NCI-H510A (cell line): Measurements from ENCODE around the gene AGR3.

Experiments
- DNase-seq: peaks from one replicate; lab custom pipeline; 2025; lab: John Stamatoyannopoulos, UW

AGR3 gene

GRCh38 chr7:16826060-16826459 is 55.7 kb downstream of the AGR3 start:
- no peak for DNase-seq

- DNase-seq: no peak
Observed at GRCh38 chr7:16822029-16822428, 59.8 kb downstream of the AGR3 start.

GRCh38 chr7:16818732-16819131 is 63.1 kb downstream of the AGR3 start:
- DNase-seq: no peak

- no peak for DNase-seq
Observed at GRCh38 chr7:16817536-16817935, 64.2 kb downstream of the AGR3 start.

GRCh38 chr7:16816824-16817223 is 65.0 kb downstream of the AGR3 start:
- no peak for DNase-seq

- no peak for DNase-seq
Observed at GRCh38 chr7:16815001-16815400, 66.8 kb downstream of the AGR3 start.

GRCh38 chr7:16813232-16813616 is 68.6 kb downstream of the AGR3 start:
- DNase-seq: no peak

- DNase-seq: no peak
Observed at GRCh38 chr7:16812542-16813231, 69.1 kb downstream of the AGR3 start.

GRCh38 chr7:16811551-16811950 is 70.2 kb downstream of the AGR3 start:
- DNase-seq: no peak

- DNase-seq: no peak
Observed at GRCh38 chr7:16810573-16810972, 71.2 kb downstream of the AGR3 start.

- no peak for DNase-seq
Observed at GRCh38 chr7:16810112-16810511, 71.7 kb downstream of the AGR3 start.
